HG02852 (cell line): ENCODE results near the gene FADS1.
A peak's percentile ranks its signal among the peaks of the same experiment; 100 is the strongest.

Experiments used
- ATAC-seq: cut with Tn5 transposase; IDR thresholded peaks from one replicate; pipeline ENCODE4 v1.9.1; 2021; ENCODE audit warnings: mild to moderate bottlenecking, moderate library complexity; ENCODE audit not compliant: unreplicated experiment

Gene FADS1

GRCh38 chr11:61816736-61817455 is at the start of gene FADS1:
Gene FADS1 (minus strand): TSS chr11:61817003. CDS start chr11:61816929, 74 bp downstream.
- ATAC-seq = peak; percentile 40

DNA sequence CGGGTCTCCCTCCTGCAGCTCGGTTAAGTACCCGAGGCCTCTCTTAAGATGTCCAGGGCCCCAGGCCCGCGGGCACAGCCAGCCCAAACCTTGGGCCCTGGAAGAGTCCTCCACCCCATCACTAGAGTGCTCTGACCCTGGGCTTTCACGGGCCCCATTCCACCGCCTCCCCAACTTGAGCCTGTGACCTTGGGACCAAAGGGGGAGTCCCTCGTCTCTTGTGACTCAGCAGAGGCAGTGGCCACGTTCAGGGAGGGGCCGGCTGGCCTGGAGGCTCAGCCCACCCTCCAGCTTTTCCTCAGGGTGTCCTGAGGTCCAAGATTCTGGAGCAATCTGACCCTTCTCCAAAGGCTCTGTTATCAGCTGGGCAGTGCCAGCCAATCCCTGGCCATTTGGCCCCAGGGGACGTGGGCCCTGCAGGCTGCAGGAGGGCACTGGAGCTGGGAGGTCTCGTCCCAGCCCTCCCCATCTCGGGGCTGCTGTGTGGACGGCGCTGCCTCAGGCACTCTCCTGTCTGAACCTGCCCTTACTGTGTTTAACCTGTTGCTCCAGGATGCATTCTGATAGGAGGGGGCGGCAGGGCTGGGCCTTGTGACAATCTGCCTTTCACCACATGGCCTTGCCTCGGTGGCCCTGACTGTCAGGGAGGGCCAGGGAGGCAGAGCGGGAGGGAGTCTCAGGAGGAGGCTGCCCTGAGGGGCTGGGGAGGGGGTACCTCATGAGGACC is 49.6 kb upstream of the FADS1 start:
- ATAC-seq = no peak

- no peak for ATAC-seq
Observed at GRCh38 chr11:61864814-61865775, 48.3 kb upstream of the FADS1 start.

DNA sequence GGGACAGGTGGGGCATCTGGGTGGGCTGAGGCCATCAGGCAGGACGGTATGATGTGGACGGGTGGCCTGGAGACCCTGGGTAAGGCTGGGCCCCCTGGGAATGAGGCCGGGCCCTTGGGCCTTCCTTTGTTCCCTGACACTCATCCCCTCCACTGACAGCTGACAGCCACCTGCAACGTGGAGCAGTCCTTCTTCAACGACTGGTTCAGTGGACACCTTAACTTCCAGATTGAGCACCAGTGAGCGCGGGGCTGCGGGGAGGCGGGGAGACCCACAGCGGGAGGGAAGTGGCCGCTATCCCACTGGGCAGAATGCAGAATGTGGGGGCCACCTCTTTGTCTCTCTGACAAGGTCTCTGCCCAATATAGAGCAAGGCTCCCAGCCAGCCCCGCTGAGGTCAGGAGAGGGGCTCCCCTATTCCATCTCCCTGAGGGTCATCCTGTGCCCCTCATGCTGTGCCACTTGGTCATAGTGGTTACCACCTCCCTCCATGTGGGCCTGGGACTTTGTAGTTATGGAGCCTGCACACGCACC is 46.8 kb upstream of the FADS1 start:
- no peak for ATAC-seq

DNA sequence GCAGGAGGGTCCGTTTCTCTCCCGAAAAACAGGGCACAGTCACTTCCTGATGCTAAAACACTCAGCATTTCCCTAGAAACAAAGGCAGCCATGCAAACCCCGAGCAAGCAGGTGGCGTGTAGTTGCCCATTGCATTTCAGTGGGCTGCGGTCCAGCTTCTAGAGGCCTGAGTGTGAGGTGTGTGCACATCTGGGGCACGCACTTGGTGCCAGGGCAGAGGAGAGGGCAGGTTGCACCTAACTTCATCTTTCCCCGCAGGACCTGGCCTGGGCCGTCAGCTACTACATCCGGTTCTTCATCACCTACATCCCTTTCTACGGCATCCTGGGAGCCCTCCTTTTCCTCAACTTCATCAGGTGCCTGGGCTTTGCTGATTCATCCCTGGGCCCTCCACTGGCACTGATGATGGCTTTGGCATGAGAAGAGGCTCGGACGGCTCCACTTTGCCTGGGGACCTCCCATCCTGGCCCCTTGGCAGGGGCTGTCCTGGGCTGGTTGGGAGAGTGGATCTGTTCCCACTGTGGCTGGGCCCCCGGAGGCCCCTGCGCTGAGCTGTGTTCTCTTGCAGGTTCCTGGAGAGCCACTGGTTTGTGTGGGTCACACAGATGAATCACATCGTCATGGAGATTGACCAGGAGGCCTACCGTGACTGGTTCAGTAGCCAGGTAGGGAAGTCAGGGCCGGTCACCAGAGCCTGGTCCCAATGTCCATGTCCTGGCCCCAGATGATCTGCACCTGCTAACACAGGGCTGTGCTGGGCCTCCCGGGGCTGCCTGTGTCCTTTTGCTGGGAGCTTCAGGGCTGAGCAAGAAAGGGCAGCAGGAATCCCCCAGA is 46.1 kb upstream of the FADS1 start:
- ATAC-seq = no peak

DNA sequence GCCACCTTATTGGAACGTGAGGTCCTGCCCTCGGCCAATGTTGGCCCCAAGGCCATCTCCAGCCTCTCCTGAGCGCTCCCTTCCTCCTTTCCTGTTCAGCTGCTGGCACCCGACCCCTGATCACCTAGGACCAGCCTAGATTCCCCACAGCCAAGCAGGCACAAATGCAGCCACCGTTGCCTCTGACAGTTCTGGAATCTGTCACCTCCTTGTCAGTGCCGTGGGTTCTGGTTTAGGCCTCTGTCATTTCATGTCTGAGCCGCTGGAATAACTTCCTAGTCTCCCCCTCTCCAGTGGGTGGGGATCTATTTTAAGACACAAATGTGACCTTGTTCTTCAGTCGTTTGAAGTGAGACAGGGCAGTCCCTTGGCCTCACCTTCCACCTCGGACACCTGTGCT is 44.8 kb upstream of the FADS1 start:
- no peak for ATAC-seq

GRCh38 chr11:61860054-61860903 is 43.5 kb upstream of the FADS1 start:
- no peak for ATAC-seq

DNA sequence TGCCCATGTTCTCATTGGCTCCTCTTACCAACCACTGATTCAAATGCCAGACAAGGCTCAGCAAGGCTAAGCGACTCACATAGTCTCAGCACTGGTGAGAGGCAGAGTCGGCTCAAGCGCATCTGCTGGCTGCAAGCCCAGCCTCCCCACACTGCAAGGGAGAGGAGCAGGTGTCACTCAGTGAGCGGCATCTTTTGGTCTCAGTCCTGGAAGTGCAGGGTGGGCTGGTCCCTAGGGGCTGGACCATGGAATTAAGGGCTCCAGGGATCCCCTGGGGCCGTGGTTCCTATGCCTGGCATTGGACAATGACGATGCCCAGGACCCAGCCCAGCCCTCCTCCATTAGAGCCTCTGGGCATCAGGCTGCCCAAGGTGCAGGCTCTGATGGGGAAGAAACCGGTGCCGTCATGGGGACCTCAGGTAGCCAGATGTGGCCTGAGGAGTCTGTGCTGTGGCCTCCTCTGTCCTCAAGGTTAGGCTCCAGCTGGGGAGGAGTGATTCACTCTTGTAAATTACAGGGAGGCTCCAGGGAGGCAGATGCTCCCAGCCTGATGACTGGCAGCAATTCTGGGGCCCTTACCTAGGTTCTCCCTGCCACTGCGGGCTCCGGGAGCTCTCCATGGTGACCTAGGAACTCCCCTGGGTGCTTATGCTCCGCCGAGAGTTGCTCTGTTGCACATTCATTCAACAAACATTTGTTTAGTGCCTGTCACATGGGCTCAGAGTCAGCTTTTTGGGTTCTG is 39.3 kb upstream of the FADS1 start:
- ATAC-seq = no peak

GRCh38 chr11:61854966-61855714 is 38.3 kb upstream of the FADS1 start:
- no peak for ATAC-seq

DNA sequence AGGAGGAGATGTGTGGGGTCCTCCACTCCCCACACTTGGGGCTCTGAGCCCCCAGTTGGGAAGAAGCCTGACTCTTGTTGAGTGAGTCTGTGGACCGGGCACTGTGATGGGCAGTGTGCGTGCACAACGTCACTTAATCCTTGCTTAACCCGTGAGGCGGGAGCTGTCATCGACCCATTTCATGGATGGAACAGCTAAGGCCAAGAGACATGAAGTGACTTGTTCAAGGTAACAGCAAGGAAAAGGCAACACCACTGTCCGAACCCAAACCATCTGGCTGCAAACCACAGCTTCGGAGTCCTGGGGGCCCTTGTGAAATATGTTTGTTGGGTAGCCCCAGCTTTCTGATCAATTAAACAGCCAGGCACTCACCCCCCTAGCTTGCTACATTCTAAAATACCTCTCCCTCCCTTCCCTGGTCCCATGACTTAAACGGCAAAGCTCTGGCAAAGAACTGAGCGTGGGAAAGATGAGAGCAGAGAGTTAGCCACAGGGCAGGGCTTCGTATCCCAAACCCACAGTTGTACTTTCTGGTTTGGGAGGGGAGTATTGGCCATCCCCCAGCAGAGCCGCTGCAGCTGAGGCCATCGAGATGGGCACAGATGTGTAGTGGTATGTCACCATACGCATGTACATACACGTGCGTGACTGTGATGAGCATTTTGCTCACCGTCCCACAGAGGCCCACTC is 37.5 kb upstream of the FADS1 start:
- no peak for ATAC-seq

GRCh38 chr11:61853698-61854169 is 36.9 kb upstream of the FADS1 start:
- no peak for ATAC-seq

DNA sequence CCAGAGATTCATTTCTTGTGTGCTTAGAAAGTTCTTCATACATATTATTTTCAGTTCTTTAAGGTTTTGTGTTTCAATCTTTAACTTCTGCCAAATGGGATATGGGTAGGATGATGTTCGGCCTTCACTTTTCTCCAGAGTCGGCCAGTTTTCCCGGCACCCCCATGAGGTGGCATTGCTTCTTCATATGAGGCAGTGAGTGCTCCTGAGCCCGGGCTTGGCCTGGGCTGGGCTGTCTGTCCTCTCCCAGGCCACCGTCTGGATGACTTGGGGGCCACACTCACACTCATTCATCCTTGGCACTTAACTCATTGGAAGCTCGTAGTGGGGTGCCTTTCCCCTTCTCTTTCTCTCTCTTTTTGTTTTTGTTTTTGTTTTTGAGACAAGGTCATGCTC is 35.1 kb upstream of the FADS1 start:
- ATAC-seq = no peak

DNA sequence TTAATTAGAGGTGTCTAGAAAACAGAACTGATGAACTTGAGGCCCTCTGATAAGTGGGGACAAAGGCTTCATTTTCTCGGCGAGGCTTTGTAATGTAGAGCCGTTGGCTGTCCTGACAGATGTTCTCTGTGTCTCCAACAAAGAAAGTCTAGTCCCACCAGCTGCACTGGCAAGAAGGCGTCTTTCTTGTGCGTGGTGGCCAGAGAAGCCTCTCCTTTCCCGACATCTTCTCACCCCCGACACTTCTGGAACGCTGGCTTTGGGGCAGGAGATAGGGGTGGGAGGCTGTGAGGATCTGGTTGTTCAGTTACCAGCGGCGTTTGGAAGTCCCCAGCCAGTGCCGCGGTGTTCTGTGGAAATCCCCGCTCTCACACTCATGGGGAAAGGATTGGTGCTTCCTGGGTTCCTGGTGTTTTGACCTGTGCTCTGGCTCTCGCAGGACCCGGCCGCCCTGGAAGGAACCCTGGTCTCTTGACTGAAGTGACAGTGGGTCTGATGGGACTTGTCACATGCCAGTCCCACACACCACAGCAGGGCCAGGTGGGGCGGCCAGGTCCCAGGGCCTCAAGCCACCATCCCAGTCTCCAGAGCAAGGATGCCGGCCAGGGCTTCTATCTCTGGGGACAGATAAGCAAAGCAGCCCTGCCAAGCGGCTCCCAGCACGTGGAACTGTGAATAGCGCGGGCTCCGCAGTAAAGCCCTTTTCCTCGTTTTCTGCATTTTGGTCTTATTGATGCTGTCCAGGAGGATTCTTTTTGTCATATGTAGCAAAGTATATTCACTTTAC is 34.5 kb upstream of the FADS1 start:
- ATAC-seq = no peak

GRCh38 chr11:61850687-61851086 is 33.9 kb upstream of the FADS1 start:
- no peak for ATAC-seq

DNA sequence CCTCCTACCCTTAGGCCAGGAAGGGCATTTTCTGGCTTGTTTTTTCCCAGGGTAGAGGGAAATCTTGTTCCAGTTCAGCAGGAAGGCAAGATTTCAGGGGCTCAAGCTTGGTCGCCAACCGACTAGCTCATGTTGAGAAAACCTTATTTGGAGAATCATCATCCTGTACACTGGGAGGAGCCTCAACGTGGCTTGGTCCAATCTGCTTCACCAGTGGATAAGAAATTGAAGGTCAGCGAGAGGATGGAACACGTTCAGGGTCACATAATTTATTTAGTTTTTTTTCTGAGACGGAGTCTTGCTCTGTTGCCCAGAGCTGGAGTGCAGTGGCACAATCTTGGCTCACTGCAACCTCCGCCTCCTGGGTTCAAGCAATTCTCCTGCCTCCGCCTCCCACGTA is 31.8 kb upstream of the FADS1 start:
- no peak for ATAC-seq

GRCh38 chr11:61847914-61848581 is 31.2 kb upstream of the FADS1 start:
- ATAC-seq = no peak
